Body of pancreas (tissue), 4 donors: Measurements from ENCODE around the gene WSCD1. TPM values are rescaled to one million over a fixed set of nuclear protein-coding genes. Genes with fewer than 3 reads are reported as not detected.

Source experiments
- ATAC-seq: fragments of 150-250 bp; one replicate; pipeline ENCODE4 v1.9.1; 2016
- DNase-seq, 4 donors: peaks; one replicate each; pipeline ENCODE4 v3.0.0-alpha.2; 2019
- H3K27ac ChIP-seq, 4 donors: fragments of 200-600 bp; sonication (generic); 1 replicate in 3 of 4; 2 replicates in 1 of 4; pipeline versions ENCODE4 v1.5.1 to v1.6.1; 2016 to 2019; ENCODE audit warnings: mild to moderate bottlenecking in 1 of 4, mixed read lengths in 1 of 4, moderate library complexity in 1 of 4
- H3K27me3 ChIP-seq, 2 donors: fragments of 200-600 bp; sonication (generic); one replicate each; pipeline ENCODE4 v1.6.0; 2016; ENCODE audit warnings: mild to moderate bottlenecking in 1 of 2
- H3K36me3 ChIP-seq, 2 donors: fragments of 200-600 bp; sonication (generic); replicated peaks in 1 of 2; 2 replicates each; pipeline ENCODE4 v1.5.1; 2016; ENCODE audit warnings: low read depth in 2 of 2; ENCODE audit not compliant: insufficient read depth in 1 of 2
- H3K4me1 ChIP-seq: fragments of 200-600 bp; sonication (generic); one replicate; pipeline ENCODE4 v1.6.0; 2016
- H3K4me3 ChIP-seq, 2 donors: fragments of 200-600 bp; sonication (generic); 1 replicate in 1 of 2; 2 replicates in 1 of 2; pipeline ENCODE4 v1.5.1; 2016 to 2019
- H3K9me3 ChIP-seq, 3 donors: fragments of 200-600 bp; sonication (generic); 1 replicate in 2 of 3; 2 replicates in 1 of 3; pipeline ENCODE4 v1.5.1; 2016
- CTCF ChIP-seq, 7 experiments: fragments of 450-650 bp in 4 of 7; fragments of 200-600 bp in 3 of 7; sonication (generic) in 3 of 7; IDR thresholded peaks; one replicate each; pipeline ENCODE4 v1.5.1; 2016 to 2019; ENCODE audit warnings: antibody characterized with exemption in 7 of 7
- POLR2A ChIP-seq, 3 donors: fragments of 450-650 bp; IDR thresholded peaks; one replicate each; pipeline ENCODE4 v1.6.1; 2016; ENCODE audit warnings: antibody characterized with exemption in 3 of 3, mild to moderate bottlenecking in 2 of 3
- WGBS, 2 donors: methylation state at CpG; one replicate each; pipeline ENCODE4 v1.1.5; 2017; 5-methylcytosine and 5-hydroxymethylcytosine counted together
- intact Hi-C: fragments of 100-400 bp; cut with DNase I; formaldehyde crosslinking; loops from one replicate; pipeline ENCODE4 v1.15.1; 2023
- total RNA-seq, 2 donors: library from RNA; depleted of rRNA; stranded (reverse); fragments of >200 nt; gene quantifications; one replicate each; pipeline ENCODE4 v1.1.0, GENCODE V29; 2016

The WSCD1 gene
- total RNA-seq, 2 donors from 2014 or later: 1.8 to 3.0 TPM

GRCh38 chr17:6070913-6071511 lies 833 bp downstream of the WSCD1 start:
- DNase-seq: peak in 2 of 4 donors; percentile 16 to 41
- WGBS, 2 donors: 0 to 3% methylated on average over 1 to 34 of the region's 39 CpGs
- no peak for ATAC-seq
- TF ChIP-seq POLR2A (IDR thresholded peaks at IDR 0.05): no peak
- TF ChIP-seq CTCF (IDR thresholded peaks at IDR 0.05): no peak
- Histone ChIP-seq H3K9me3 (no peaks in the 10 kb centered on the region), H3K27me3 (no peaks in the 10 kb centered on the region), H3K4me1 (peaks cover 18% of the 10 kb centered on the region), H3K4me3 (peak overlapping the region; percentile 18 to 47), H3K36me3 (no peaks in the 10 kb centered on the region), H3K27ac (no peak overlapping the region)
- intact Hi-C loops: no loop called here

GRCh38 chr17:6071528-6072065 lies 1.4 kb downstream of the WSCD1 start:
- H3K27me3 ChIP-seq: no peaks in the 10 kb centered on the region
- intact Hi-C loops: no loop called here
- H3K4me1 ChIP-seq: peaks cover 18% of the 10 kb centered on the region
- DNase-seq (no peak), ATAC-seq (no peak)
- TF ChIP-seq CTCF (IDR thresholded peaks at IDR 0.05) (no peak), POLR2A (IDR thresholded peaks at IDR 0.05) (no peak)
- 74 to 77% methylated on average over 4 to 7 of the region's 7 CpGs for WGBS, 2 donors
- H3K4me3 ChIP-seq: no peak overlapping the region
- H3K9me3 ChIP-seq: no peaks in the 10 kb centered on the region
- H3K36me3 ChIP-seq: no peaks in the 10 kb centered on the region
- no peak overlapping the region for H3K27ac ChIP-seq

- 60 to 93% methylated on average over 1 to 3 of the region's 3 CpGs for WGBS, 2 donors
- intact Hi-C loops: no loop called here
- no peaks in the 10 kb centered on the region for H3K27me3 ChIP-seq
Measured at GRCh38 chr17:6072157-6072556, 2.0 kb downstream of the WSCD1 start.

GRCh38 chr17:6072611-6073010 lies 2.4 kb downstream of the WSCD1 start:
- intact Hi-C loops: no loop called here
- Histone ChIP-seq H3K36me3 (no peaks in the 10 kb centered on the region), H3K27ac (no peak overlapping the region), H3K27me3 (no peaks in the 10 kb centered on the region), H3K4me1 (peaks cover 18% of the 10 kb centered on the region), H3K4me3 (no peak overlapping the region), H3K9me3 (no peaks in the 10 kb centered on the region)
- WGBS, 2 donors: 74 to 83% methylated on average over 4 to 5 of the region's 5 CpGs
- TF ChIP-seq POLR2A (IDR thresholded peaks at IDR 0.05): no peak
- TF ChIP-seq CTCF (IDR thresholded peaks at IDR 0.05): no peak
- no peak for ATAC-seq
- no peak for DNase-seq

More at GRCh38 chr17:6072157-6072556, 2.0 kb downstream of the WSCD1 start:
- Histone ChIP-seq H3K4me3 (no peak overlapping the region), H3K36me3 (no peaks in the 10 kb centered on the region), H3K27ac (no peak overlapping the region), H3K4me1 (peaks cover 18% of the 10 kb centered on the region), H3K9me3 (no peaks in the 10 kb centered on the region)
- no peak for TF ChIP-seq CTCF (IDR thresholded peaks at IDR 0.05)
- no peak for TF ChIP-seq POLR2A (IDR thresholded peaks at IDR 0.05)
- DNase-seq (no peak), ATAC-seq (no peak)

GRCh38 chr17:6073620-6074019 lies 3.4 kb downstream of the WSCD1 start:
- H3K4me1 ChIP-seq: peaks cover 18% of the 10 kb centered on the region
- no peak for ATAC-seq
- no peaks in the 10 kb centered on the region for H3K36me3 ChIP-seq
- DNase-seq: no peak
- no peaks in the 10 kb centered on the region for H3K27me3 ChIP-seq
- intact Hi-C loops: no loop called here
- WGBS, 2 donors: 84 to 89% methylated on average over 7 of the region's 7 CpGs
- H3K9me3 ChIP-seq: no peaks in the 10 kb centered on the region
- H3K27ac ChIP-seq: no peak overlapping the region
- no peak overlapping the region for H3K4me3 ChIP-seq
- TF ChIP-seq CTCF (IDR thresholded peaks at IDR 0.05): no peak
- TF ChIP-seq POLR2A (IDR thresholded peaks at IDR 0.05): no peak
